ENCODE results near the gene SRBD1.
A peak's percentile ranks its signal among the peaks of the same experiment; 100 is the strongest.

SRBD1 gene

GRCh38 chr2:45345331-45346234 lies 265.5 kb downstream of the SRBD1 start:
- peak; percentile 75 for DNase-seq

GRCh38 chr2:45344502-45344901 lies 266.6 kb downstream of the SRBD1 start:
- no peak for DNase-seq

- DNase-seq = no peak
Observed at GRCh38 chr2:45344071-45344470, 267.0 kb downstream of the SRBD1 start.

- peak; percentile 18 for DNase-seq
Observed at GRCh38 chr2:45343251-45344017, 267.6 kb downstream of the SRBD1 start.

- DNase-seq = no peak
Observed at GRCh38 chr2:45340318-45340717, 270.7 kb downstream of the SRBD1 start.

- no peak for DNase-seq
Observed at GRCh38 chr2:45339253-45339652, 271.8 kb downstream of the SRBD1 start.
